Fibroblast of mammary gland (primary cell): ENCODE results near the gene VEGFC.

Experiments used
- DNase-seq: peaks from one replicate; pipeline ENCODE4 v3.0.0-alpha.2; 2010; ENCODE audit warnings: low read depth
- H3K4me3 ChIP-seq: 2 replicates; pipeline ENCODE4 v1.5.1; 2011; ENCODE audit warnings: low read depth, mild to moderate bottlenecking, low read length, moderate library complexity; ENCODE audit not compliant: control insufficient read depth
- CTCF ChIP-seq: conservative IDR thresholded peaks from 2 replicates; pipeline ENCODE4 v1.5.1; 2011; ENCODE audit warnings: low read depth, low read length, inconsistent platforms; ENCODE audit not compliant: control insufficient read depth, insufficient read depth

VEGFC gene

GRCh38 chr4:176721459-176721858, 71.3 kb downstream of the VEGFC start:
- no peak for TF ChIP-seq CTCF
- no peak overlapping the region for H3K4me3 ChIP-seq
- DNase-seq = no peak

- no peak for DNase-seq
Observed at GRCh38 chr4:176718881-176719280, 73.8 kb downstream of the VEGFC start.

GRCh38 chr4:176717237-176717636, 75.5 kb downstream of the VEGFC start:
- no peak for DNase-seq
- no peak for TF ChIP-seq CTCF

More at GRCh38 chr4:176718881-176719280, 73.8 kb downstream of the VEGFC start:
- H3K4me3 ChIP-seq = no peak overlapping the region
- no peak for TF ChIP-seq CTCF

GRCh38 chr4:176709417-176709816, 83.3 kb downstream of the VEGFC start:
- TF ChIP-seq CTCF = no peak
- DNase-seq = peak; percentile 14
- H3K4me3 ChIP-seq = no peak overlapping the region

More at GRCh38 chr4:176717237-176717636, 75.5 kb downstream of the VEGFC start:
- H3K4me3 ChIP-seq = no peak overlapping the region

- H3K4me3 ChIP-seq = no peak overlapping the region
- peak; percentile 36 for DNase-seq
- no peak for TF ChIP-seq CTCF
Observed at GRCh38 chr4:176708771-176709311, 83.9 kb downstream of the VEGFC start.

- TF ChIP-seq CTCF = no peak
- no peak overlapping the region for H3K4me3 ChIP-seq
- DNase-seq = no peak
Observed at GRCh38 chr4:176690716-176691115, 102.0 kb downstream of the VEGFC start.

GRCh38 chr4:176680668-176681180, 112.0 kb downstream of the VEGFC start:
- no peak overlapping the region for H3K4me3 ChIP-seq
- no peak for TF ChIP-seq CTCF
- DNase-seq = no peak
